IMR-90 (cell line): ENCODE measurements around the gene PEAK1. TPM values are rescaled to one million over a fixed set of nuclear protein-coding genes. Genes with fewer than 3 reads are reported as not detected.
A peak's percentile ranks its signal among the peaks of the same experiment; 100 is the strongest.

Experiments used
- ATAC-seq: fragments of 200-7000 bp; cut with Tn5 transposase; 2 replicates; pipeline ENCODE4 v1.9.1; 2020; ENCODE audit warnings: low read depth, mild to moderate bottlenecking, moderate library complexity
- BruUV-seq: library from RNA; stranded (reverse); fragments of 400-500 nt; replicated peaks from 2 replicates; lab custom pipeline; 2021; lab: Mats Ljungman, UMichigan
- CTCF ChIA-PET: fragments of 300-600 bp; formaldehyde crosslinking; extraction: SDS; loops from one replicate; lab custom pipeline; 2021; ENCODE audit warnings: antibody characterized with exemption; lab: Yijun Ruan, JAX
- POLR2A ChIA-PET: fragments of 300-600 bp; sonication (Branson Sonifier 250); formaldehyde crosslinking; loops from one replicate; lab custom pipeline; 2022; ENCODE audit warnings: antibody characterized with exemption; ENCODE audit not compliant: unreplicated experiment; lab: Charles Lee
- DNase-seq: peaks from one replicate; pipeline ENCODE4 v3.0.0; 2013
- H2AFZ ChIP-seq: replicated peaks from 2 replicates; pipeline ENCODE3; 2013; ENCODE audit warnings: low read length, mild to moderate bottlenecking; ENCODE audit not compliant: poor library complexity
- H2AK5ac ChIP-seq: 2 replicates; pipeline ENCODE4 v1.6.1; 2013; ENCODE audit warnings: low read depth, low read length, inconsistent platforms
- H2AK9ac ChIP-seq: replicated peaks from 2 replicates; pipeline ENCODE3; 2013; ENCODE audit warnings: mild to moderate bottlenecking, low read depth, low read length, moderate library complexity; ENCODE audit not compliant: poor library complexity
- H2BK120ac ChIP-seq: 2 replicates; pipeline ENCODE4 v1.6.1; 2013; ENCODE audit warnings: low read depth, low read length, inconsistent platforms
- H2BK15ac ChIP-seq: 3 replicates; pipeline ENCODE4 v1.6.1; 2013; ENCODE audit warnings: low read depth, low read length, inconsistent platforms
- H2BK20ac ChIP-seq: 2 replicates; pipeline ENCODE4 v1.6.1; 2013; ENCODE audit warnings: low read depth, mild to moderate bottlenecking, inconsistent platforms, low read length, moderate library complexity
- H2BK5ac ChIP-seq: 2 replicates; pipeline ENCODE4 v1.6.1; 2013; ENCODE audit warnings: mild to moderate bottlenecking, low read depth, low read length, inconsistent platforms; ENCODE audit not compliant: poor library complexity, severe bottlenecking
- H3K14ac ChIP-seq: replicated peaks from 2 replicates; pipeline ENCODE4 v1.6.1; 2013; ENCODE audit warnings: low read depth, low read length, inconsistent platforms
- H3K18ac ChIP-seq: 2 replicates; pipeline ENCODE4 v1.6.1; 2013; ENCODE audit warnings: low read depth, low read length, control low read depth
- H3K23ac ChIP-seq: 2 replicates; pipeline ENCODE4 v1.6.1; 2013; ENCODE audit warnings: low read depth, low read length, inconsistent platforms
- H3K27ac ChIP-seq: 2 replicates; pipeline ENCODE4 v1.5.1; 2013; ENCODE audit warnings: mild to moderate bottlenecking, control low read depth, low read length; ENCODE audit not compliant: insufficient read depth
- H3K27me3 ChIP-seq: 2 replicates; pipeline ENCODE4 v1.6.1; 2013; ENCODE audit warnings: low read length; ENCODE audit not compliant: control insufficient read depth, insufficient read depth
- H3K36me3 ChIP-seq: 2 replicates; pipeline ENCODE4 v1.6.1; 2013; ENCODE audit warnings: low read length, mixed read lengths; ENCODE audit not compliant: control insufficient read depth, insufficient read depth
- H3K4ac ChIP-seq: 2 replicates; pipeline ENCODE4 v1.6.1; 2013; ENCODE audit warnings: low read depth, low read length, inconsistent platforms
- H3K4me1 ChIP-seq: 2 replicates; pipeline ENCODE4 v1.6.1; 2013; ENCODE audit warnings: low read length, mixed read lengths; ENCODE audit not compliant: control insufficient read depth, insufficient read depth
- H3K4me2 ChIP-seq: 2 replicates; pipeline ENCODE4 v1.6.1; 2013; ENCODE audit warnings: low read depth, mild to moderate bottlenecking, control low read depth, low read length, moderate library complexity
- H3K4me3 ChIP-seq: 2 replicates; pipeline ENCODE4 v1.5.1; 2013; ENCODE audit warnings: low read depth, mild to moderate bottlenecking, control low read depth, low read length, moderate library complexity; ENCODE audit not compliant: insufficient read depth
- H3K56ac ChIP-seq: 2 replicates; pipeline ENCODE4 v1.6.1; 2013; ENCODE audit warnings: low read length, inconsistent platforms; ENCODE audit not compliant: insufficient read depth; ENCODE audit errors: extremely low read depth
- H3K79me1 ChIP-seq, 2 experiments: 2 replicates each; pipeline ENCODE4 v1.6.1; 2013; ENCODE audit warnings: low read length in 2 of 2, inconsistent platforms in 1 of 2, low read depth in 1 of 2
- H3K9ac ChIP-seq: 2 replicates; pipeline ENCODE4 v1.6.1; 2013; ENCODE audit warnings: low read depth, low read length, control low read depth
- H3K9me1 ChIP-seq: 2 replicates; pipeline ENCODE4 v1.6.1; 2013; ENCODE audit warnings: low read length, inconsistent platforms; ENCODE audit not compliant: insufficient read depth
- H3K9me3 ChIP-seq: 2 replicates; pipeline ENCODE4 v1.6.1; 2013; ENCODE audit warnings: low read length; ENCODE audit not compliant: control insufficient read depth, insufficient read depth
- H4K20me1 ChIP-seq: 2 replicates; pipeline ENCODE4 v1.6.1; 2013; ENCODE audit warnings: low read length, inconsistent platforms; ENCODE audit not compliant: insufficient read depth
- H4K5ac ChIP-seq: 2 replicates; pipeline ENCODE4 v1.6.1; 2013; ENCODE audit warnings: mild to moderate bottlenecking, low read depth, low read length, control low read depth
- H4K8ac ChIP-seq, 2 experiments: 2 replicates each; pipeline ENCODE4 v1.6.1; 2013; ENCODE audit warnings: low read depth in 2 of 2, low read length in 2 of 2, control low read depth in 1 of 2, inconsistent platforms in 1 of 2
- H4K91ac ChIP-seq: 2 replicates; pipeline ENCODE4 v1.6.1; 2013; ENCODE audit warnings: low read depth, low read length, inconsistent platforms; ENCODE audit not compliant: insufficient read depth
- BHLHE40 ChIP-seq: fragments of 150-350 bp; IDR thresholded peaks from 2 replicates; pipeline ENCODE4 v1.6.1; 2016; ENCODE audit warnings: mild to moderate bottlenecking, low read depth, low read length
- CEBPB ChIP-seq: IDR thresholded peaks from 2 replicates; pipeline ENCODE4 v1.6.1; 2012; ENCODE audit warnings: low read depth, low read length, improper control_type of control experiment
- CHD1 ChIP-seq: IDR thresholded peaks from 2 replicates; pipeline ENCODE4 v1.6.1; 2012; ENCODE audit warnings: low read depth, low read length, improper control_type of control experiment
- FOS ChIP-seq: fragments of 150-350 bp; IDR thresholded peaks from 2 replicates; pipeline ENCODE4 v1.6.1; 2016; ENCODE audit warnings: low read depth, low read length
- MAZ ChIP-seq: IDR thresholded peaks from 2 replicates; pipeline ENCODE4 v1.6.1; 2012; ENCODE audit warnings: low read depth, mild to moderate bottlenecking, low read length, improper control_type of control experiment, moderate library complexity, borderline replicate concordance
- RAD21 ChIP-seq: IDR thresholded peaks from 2 replicates; pipeline ENCODE4 v1.6.1; 2012; ENCODE audit warnings: low read length, improper control_type of control experiment
- SMC3 ChIP-seq: fragments of 150-350 bp; IDR thresholded peaks from 2 replicates; pipeline ENCODE4 v1.6.1; 2016; ENCODE audit warnings: low read depth, mild to moderate bottlenecking, antibody characterized with exemption, low read length, moderate library complexity
- WGBS, 2 experiments: methylation state at CpG; one replicate each; pipeline versions ENCODE4 v1.1.5 to v1.1.7; 2013; ENCODE audit warnings: missing lambda C conversion rate in 2 of 2; ENCODE audit not compliant: insufficient read length in 1 of 2; ENCODE audit errors: extremely low coverage in 2 of 2; 5-methylcytosine and 5-hydroxymethylcytosine counted together
- dilution Hi-C: fragments of 300-500 bp; cut with HindIII; formaldehyde crosslinking; loops from one replicate; pipeline ENCODE4 v1.14.3; 2018; ENCODE audit warnings: low sequenced_read_pairs; ENCODE audit not compliant: unreplicated experiment
- in situ Hi-C: fragments of 300-500 bp; cut with MboI; formaldehyde crosslinking; loops from 3 replicates; pipeline ENCODE4 v1.14.3; 2019; ENCODE audit warnings: low sequenced_read_pairs, inconsistent platforms, mixed read lengths
- intact Hi-C: fragments of 100-400 bp; cut with micrococcal nuclease; formaldehyde crosslinking; loops from 2 replicates; pipeline ENCODE4 v1.10.0; 2022
- polyA plus RNA-seq, 3 experiments: library from polyadenylated mRNA; depleted of rRNA; stranded (reverse); fragments of >200 nt; gene quantifications; 2 replicates each; pipeline ENCODE4 v1.2.3, GENCODE V29; 2012; ENCODE audit warnings: low replicate concordance in 1 of 3
- total RNA-seq: library from RNA; depleted of rRNA; stranded (reverse); fragments of >200 nt; gene quantifications from 2 replicates; pipeline ENCODE4 v1.2.3, GENCODE V29; 2012
- TF ChIP-seq, protein P1 (sequence below): conservative IDR thresholded peaks from 2 replicates; pipeline ENCODE4 v1.5.1; 2012; ENCODE audit warnings: mild to moderate bottlenecking, low read depth, low read length, improper control_type of control experiment
- TF ChIP-seq, protein P2 (sequence below): fragments of 150-350 bp; IDR thresholded peaks from 2 replicates; pipeline ENCODE4 v1.6.1; 2017; ENCODE audit warnings: mild to moderate bottlenecking, antibody characterized with exemption, low read length, low read depth

Gene PEAK1
- total and polyA plus RNA-seq, 2 of the 4 experiments (the other 2 are of a cell fraction), result 21.5 to 43.9 TPM

DNA sequence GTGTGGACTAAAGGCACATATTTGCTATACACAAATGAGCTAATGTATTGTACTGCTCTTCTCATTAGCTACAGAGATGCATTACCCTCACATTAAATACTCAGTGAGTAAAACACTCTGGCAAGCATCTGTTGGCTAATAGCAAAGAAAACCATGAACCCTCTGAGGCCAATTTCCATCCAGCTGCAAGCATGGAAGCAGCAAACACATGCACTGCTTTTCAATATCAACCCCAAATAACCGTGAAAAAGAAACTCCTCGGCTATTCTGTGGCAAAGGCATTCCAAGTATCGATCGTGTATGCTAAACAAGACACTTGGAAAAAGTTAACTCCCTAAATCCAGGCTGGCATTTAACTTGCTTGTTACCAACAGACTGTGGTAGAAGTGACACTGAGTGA lies 67.0 kb downstream of the PEAK1 start:
- Histone ChIP-seq H4K91ac (no peak overlapping the region), H3K79me1 (peaks cover 17 to 72% of the 10 kb centered on the region in 2 experiments), H3K14ac (peak overlapping the region; percentile 41; the same call in 1 of the 2 replicates), H3K9me3 (no peaks in the 10 kb centered on the region), H3K27me3 (no peaks in the 10 kb centered on the region), H4K20me1 (peaks cover 51% of the 10 kb centered on the region), H2AK9ac (no peak overlapping the region), H3K4me2 (peak overlapping the region; percentile 60), H2BK20ac (no peak overlapping the region), H3K36me3 (peaks cover 6% of the 10 kb centered on the region; the same call in 1 of the 2 replicates), H2BK5ac (no peak overlapping the region), H2BK120ac (no peak overlapping the region), H3K56ac (no peak overlapping the region), H3K9ac (no peak overlapping the region; the same call in 1 of the 2 replicates), H3K4me1 (peaks cover 4% of the 10 kb centered on the region), H4K5ac (no peak overlapping the region), H3K18ac (no peak overlapping the region), H2AK5ac (no peak overlapping the region; the same call in 1 of the 2 replicates), H3K4ac (no peak overlapping the region), H2AFZ (no peak overlapping the region), H2BK15ac (no peak overlapping the region), H4K8ac (peak overlapping the region in 1 of 2 experiments; percentile 11; a peak in 1 of 4 replicates), H3K9me1 (peaks cover 3% of the 10 kb centered on the region), H3K23ac (0 out of 2 replicates have a peak overlapping the region, but pooled peaks have one; percentile 3), H3K4me3 (no peak overlapping the region), H3K27ac (no peak overlapping the region)
- ChIA-PET POLR2A (no interaction called here), CTCF (no interaction called here)
- dilution Hi-C loops (no loop called here), intact Hi-C loops (no loop called here), in situ Hi-C loops (no loop called here)
- WGBS, 2 experiments, result no CpG with 5 or more reads among the region's 4 CpGs
- no TSS peak for BruUV-seq
- ATAC-seq (no peak), DNase-seq (peak; percentile 14)
- TF ChIP-seq BHLHE40 (no peak), CEBPB (no peak), FOS (no peak), RAD21 (no peak), CHD1 (no peak), SMC3 (no peak), MAZ (no peak)
- TF ChIP-seq, protein P1, sequence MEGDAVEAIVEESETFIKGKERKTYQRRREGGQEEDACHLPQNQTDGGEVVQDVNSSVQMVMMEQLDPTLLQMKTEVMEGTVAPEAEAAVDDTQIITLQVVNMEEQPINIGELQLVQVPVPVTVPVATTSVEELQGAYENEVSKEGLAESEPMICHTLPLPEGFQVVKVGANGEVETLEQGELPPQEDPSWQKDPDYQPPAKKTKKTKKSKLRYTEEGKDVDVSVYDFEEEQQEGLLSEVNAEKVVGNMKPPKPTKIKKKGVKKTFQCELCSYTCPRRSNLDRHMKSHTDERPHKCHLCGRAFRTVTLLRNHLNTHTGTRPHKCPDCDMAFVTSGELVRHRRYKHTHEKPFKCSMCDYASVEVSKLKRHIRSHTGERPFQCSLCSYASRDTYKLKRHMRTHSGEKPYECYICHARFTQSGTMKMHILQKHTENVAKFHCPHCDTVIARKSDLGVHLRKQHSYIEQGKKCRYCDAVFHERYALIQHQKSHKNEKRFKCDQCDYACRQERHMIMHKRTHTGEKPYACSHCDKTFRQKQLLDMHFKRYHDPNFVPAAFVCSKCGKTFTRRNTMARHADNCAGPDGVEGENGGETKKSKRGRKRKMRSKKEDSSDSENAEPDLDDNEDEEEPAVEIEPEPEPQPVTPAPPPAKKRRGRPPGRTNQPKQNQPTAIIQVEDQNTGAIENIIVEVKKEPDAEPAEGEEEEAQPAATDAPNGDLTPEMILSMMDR, result no peak
- TF ChIP-seq, protein P2, sequence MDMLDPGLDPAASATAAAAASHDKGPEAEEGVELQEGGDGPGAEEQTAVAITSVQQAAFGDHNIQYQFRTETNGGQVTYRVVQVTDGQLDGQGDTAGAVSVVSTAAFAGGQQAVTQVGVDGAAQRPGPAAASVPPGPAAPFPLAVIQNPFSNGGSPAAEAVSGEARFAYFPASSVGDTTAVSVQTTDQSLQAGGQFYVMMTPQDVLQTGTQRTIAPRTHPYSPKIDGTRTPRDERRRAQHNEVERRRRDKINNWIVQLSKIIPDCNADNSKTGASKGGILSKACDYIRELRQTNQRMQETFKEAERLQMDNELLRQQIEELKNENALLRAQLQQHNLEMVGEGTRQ, result no peak
